CD4-positive, alpha-beta T cell (primary cell): ENCODE data around the gene DCP2. TPM values are rescaled to one million over a fixed set of nuclear protein-coding genes. Genes with fewer than 3 reads are reported as not detected.
A peak's percentile ranks its signal among the peaks of the same experiment; 100 is the strongest.

ENCODE experiments used
- ATAC-seq: fragments of 200-7000 bp; cut with Tn5 transposase; one replicate; pipeline ENCODE4 v1.10.0; 2022; ENCODE audit warnings: mild to moderate bottlenecking; ENCODE audit not compliant: poor library complexity
- CTCF ChIA-PET: fragments of 350-600 bp; sonication (Branson Sonifier 250); formaldehyde crosslinking; loops from one replicate; lab custom pipeline; 2021; ENCODE audit warnings: antibody characterized with exemption, inconsistent platforms; lab: Charles Lee
- POLR2A ChIA-PET: fragments of 350-600 bp; sonication (Branson Sonifier 250); formaldehyde crosslinking; loops from one replicate; lab custom pipeline; 2021; ENCODE audit warnings: antibody characterized with exemption, inconsistent platforms; lab: Charles Lee
- DNase-seq, 14 experiments: peaks; one replicate each; pipeline ENCODE4 v3.0.0-alpha.2; 2013 to 2020; ENCODE audit warnings: mixed read lengths in 2 of 14
- H3K27ac ChIP-seq, 2 donors: one replicate each; pipeline versions ENCODE4 v1.5.1 to v1.7.0; 2013; ENCODE audit warnings: low read length in 2 of 2, low read depth in 1 of 2, mild to moderate bottlenecking in 1 of 2
- H3K27me3 ChIP-seq, 2 experiments: 1 replicate in 1 of 2; 2 replicates in 1 of 2; pipeline versions ENCODE4 v1.6.1 to v1.7.0; 2013; ENCODE audit warnings: low read length in 2 of 2, control low read depth in 1 of 2, mild to moderate bottlenecking in 1 of 2, moderate library complexity in 1 of 2; ENCODE audit not compliant: insufficient read depth in 2 of 2, control insufficient read depth in 1 of 2
- H3K36me3 ChIP-seq: one replicate; pipeline ENCODE4 v1.6.1; 2013; ENCODE audit warnings: low read length, control low read depth; ENCODE audit not compliant: insufficient read depth
- H3K4me1 ChIP-seq: one replicate; pipeline ENCODE4 v1.6.1; 2013; ENCODE audit warnings: low read length, control low read depth; ENCODE audit not compliant: insufficient read depth
- H3K4me3 ChIP-seq: one replicate; pipeline ENCODE4 v1.5.1; 2013; ENCODE audit warnings: mild to moderate bottlenecking, low read length, moderate library complexity
- H3K9me3 ChIP-seq, 2 experiments: 1 replicate in 1 of 2; 2 replicates in 1 of 2; pipeline versions ENCODE4 v1.6.1 to v1.7.0; 2013; ENCODE audit warnings: low read length in 2 of 2, mild to moderate bottlenecking in 2 of 2, control low read depth in 1 of 2, moderate library complexity in 1 of 2; ENCODE audit not compliant: control insufficient read depth in 1 of 2, insufficient read depth in 1 of 2
- H3K27ac Mint-ChIP-seq: one replicate; pipeline ENCODE4 v1.8.0; 2020; ENCODE audit warnings: mixed read lengths
- H3K27me3 Mint-ChIP-seq: one replicate; pipeline ENCODE4 v1.8.0; 2021; ENCODE audit warnings: mixed read lengths
- H3K36me3 Mint-ChIP-seq: one replicate; pipeline ENCODE4 v1.8.0; 2021; ENCODE audit warnings: low read depth, mixed read lengths
- H3K4me1 Mint-ChIP-seq: one replicate; pipeline ENCODE4 v1.8.0; 2021; ENCODE audit warnings: low read depth, mixed read lengths
- H3K4me3 Mint-ChIP-seq: one replicate; pipeline ENCODE4 v1.8.0; 2020; ENCODE audit warnings: mild to moderate bottlenecking, mixed read lengths
- H3K9me3 Mint-ChIP-seq: one replicate; pipeline ENCODE4 v1.8.0; 2020; ENCODE audit warnings: mixed read lengths
- intact Hi-C, 2 experiments: fragments of 100-400 bp; cut with DNase I in 1 of 2; cut with micrococcal nuclease in 1 of 2; formaldehyde crosslinking; loops; one replicate each; pipeline versions ENCODE4 v1.15.1 to v1.9.0; 2023 to 2025; cut with DNase I, micrococcal nuclease
- total RNA-seq, 174 experiments: library from RNA in 2 of 174; stranded (reverse) in 2 of 174; gene quantifications; one replicate each; pipeline ENCODE4 v1.2.3 and lab custom pipeline; 2021 to 2026
- TF ChIP-seq, protein P1 (sequence below): fragments of 200-600 bp; IDR thresholded peaks from one replicate; pipeline ENCODE4 v1.8.0; 2022; ENCODE audit warnings: antibody characterized with exemption, mild to moderate bottlenecking

Gene DCP2
- total RNA-seq, 2 experiments from 2014 or later, result 86.3 to 87.1 TPM

DNA sequence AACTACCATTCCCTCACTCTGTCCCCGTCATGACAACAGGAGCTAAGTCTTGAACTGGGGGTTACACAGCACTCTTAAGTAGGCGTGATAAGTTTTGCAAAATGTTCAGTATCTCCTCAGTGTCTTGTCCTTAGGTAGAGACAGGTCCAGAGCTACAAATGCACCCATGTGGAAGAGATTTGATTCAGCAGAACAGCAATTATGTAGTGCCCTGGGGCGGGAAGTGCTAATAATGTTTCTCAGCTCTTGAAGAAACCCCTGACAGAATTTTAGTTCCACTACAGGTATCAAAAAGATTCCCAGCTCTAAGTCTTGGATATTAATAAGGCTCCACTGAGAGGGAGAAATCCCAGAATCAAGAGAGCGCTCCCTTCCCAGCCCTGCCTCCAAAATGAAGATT lies 49.6 kb downstream of the DCP2 start:
- Mint-ChIP-seq H3K9me3 (no peaks in the 10 kb centered on the region), H3K4me3 (no peak overlapping the region), H3K36me3 (peaks cover 60% of the 10 kb centered on the region), H3K4me1 (peaks cover 41% of the 10 kb centered on the region), H3K27me3 (no peaks in the 10 kb centered on the region), H3K27ac (peak overlapping the region; percentile 54)
- ChIA-PET CTCF (interaction anchor here (1.4 kb wide), 1 partner anchor 30 kb away, joined by 4 read pairs; no protein-coding TSS in a partner anchor), POLR2A (no interaction called here)
- DNase-seq (no peak), ATAC-seq (no peak)
- H3K4me1 ChIP-seq, result peaks cover 9% of the 10 kb centered on the region
- H3K27me3 ChIP-seq, result no peaks in the 10 kb centered on the region
- TF ChIP-seq, protein P1, sequence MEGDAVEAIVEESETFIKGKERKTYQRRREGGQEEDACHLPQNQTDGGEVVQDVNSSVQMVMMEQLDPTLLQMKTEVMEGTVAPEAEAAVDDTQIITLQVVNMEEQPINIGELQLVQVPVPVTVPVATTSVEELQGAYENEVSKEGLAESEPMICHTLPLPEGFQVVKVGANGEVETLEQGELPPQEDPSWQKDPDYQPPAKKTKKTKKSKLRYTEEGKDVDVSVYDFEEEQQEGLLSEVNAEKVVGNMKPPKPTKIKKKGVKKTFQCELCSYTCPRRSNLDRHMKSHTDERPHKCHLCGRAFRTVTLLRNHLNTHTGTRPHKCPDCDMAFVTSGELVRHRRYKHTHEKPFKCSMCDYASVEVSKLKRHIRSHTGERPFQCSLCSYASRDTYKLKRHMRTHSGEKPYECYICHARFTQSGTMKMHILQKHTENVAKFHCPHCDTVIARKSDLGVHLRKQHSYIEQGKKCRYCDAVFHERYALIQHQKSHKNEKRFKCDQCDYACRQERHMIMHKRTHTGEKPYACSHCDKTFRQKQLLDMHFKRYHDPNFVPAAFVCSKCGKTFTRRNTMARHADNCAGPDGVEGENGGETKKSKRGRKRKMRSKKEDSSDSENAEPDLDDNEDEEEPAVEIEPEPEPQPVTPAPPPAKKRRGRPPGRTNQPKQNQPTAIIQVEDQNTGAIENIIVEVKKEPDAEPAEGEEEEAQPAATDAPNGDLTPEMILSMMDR, result no peak
- H3K36me3 ChIP-seq, result peaks cover 20% of the 10 kb centered on the region
- intact Hi-C loops, result loop anchor here in 1 of 2 experiments (10.0 kb wide), 2 partner anchors 269 to 489 kb away; partner anchors contain the start of gene YTHDC2
- H3K4me3 ChIP-seq, result no peak overlapping the region
- H3K9me3 ChIP-seq, result no peaks in the 10 kb centered on the region
- H3K27ac ChIP-seq, result no peak overlapping the region

DNA sequence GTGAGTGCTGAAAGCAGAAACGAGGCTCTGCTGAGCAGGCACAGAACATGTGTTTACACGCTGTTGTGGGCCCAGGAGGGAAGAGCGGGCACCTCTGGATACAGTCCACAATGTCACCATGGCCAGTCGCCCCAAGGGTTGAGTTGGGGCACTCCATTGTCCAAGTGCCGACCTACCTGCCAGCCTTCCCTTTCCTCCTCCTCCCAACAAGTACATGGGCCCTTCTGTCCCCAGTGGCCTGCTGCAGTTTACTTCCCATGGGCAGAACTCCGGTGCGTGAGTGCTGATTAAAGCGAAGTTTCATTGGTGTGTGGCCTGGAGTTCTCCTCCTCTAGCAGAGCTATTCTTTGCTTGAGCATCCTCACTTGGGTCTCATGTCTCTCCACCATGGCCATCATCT lies 50.4 kb downstream of the DCP2 start:
- Mint-ChIP-seq H3K9me3 (no peaks in the 10 kb centered on the region), H3K36me3 (peaks cover 54% of the 10 kb centered on the region), H3K27ac (peak overlapping the region; percentile 34), H3K4me1 (peaks cover 33% of the 10 kb centered on the region), H3K4me3 (no peak overlapping the region), H3K27me3 (no peaks in the 10 kb centered on the region)
- Histone ChIP-seq H3K36me3 (peaks cover 20% of the 10 kb centered on the region), H3K27ac (no peak overlapping the region), H3K9me3 (no peaks in the 10 kb centered on the region), H3K4me1 (peaks cover 9% of the 10 kb centered on the region), H3K4me3 (no peak overlapping the region), H3K27me3 (no peaks in the 10 kb centered on the region)
- ChIA-PET POLR2A (no interaction called here), CTCF (no interaction called here)
- TF ChIP-seq, protein P1, result no peak
- intact Hi-C loops, result loop anchor here in 1 of 2 experiments (10.0 kb wide), 2 partner anchors 268 to 488 kb away; partner anchors contain the start of gene YTHDC2
- no peak for DNase-seq
- no peak for ATAC-seq

DNA sequence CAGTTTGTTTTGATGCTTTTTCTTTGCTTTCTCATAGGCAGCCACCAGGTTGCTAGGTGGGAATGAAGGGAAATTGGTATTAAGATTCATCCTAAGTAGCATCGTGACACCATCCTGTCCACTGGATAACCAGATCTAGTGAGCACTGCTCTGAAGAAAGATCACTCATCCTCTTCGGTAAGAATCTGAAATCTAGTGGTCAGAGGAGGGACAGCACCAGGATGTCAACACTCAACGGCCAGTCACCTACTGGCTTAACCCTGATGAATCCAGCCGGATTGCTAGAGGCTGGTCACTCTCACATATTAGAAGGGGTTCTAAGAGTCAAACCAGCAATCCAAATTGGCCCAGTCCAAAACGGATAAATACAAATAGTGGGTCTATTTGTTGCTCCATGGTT lies 50.8 kb downstream of the DCP2 start:
- Mint-ChIP-seq H3K4me3 (no peak overlapping the region), H3K27me3 (no peaks in the 10 kb centered on the region), H3K27ac (peak overlapping the region; percentile 34), H3K4me1 (peaks cover 29% of the 10 kb centered on the region), H3K36me3 (peaks cover 53% of the 10 kb centered on the region), H3K9me3 (no peaks in the 10 kb centered on the region)
- H3K4me3 ChIP-seq, result no peak overlapping the region
- TF ChIP-seq, protein P1, result no peak
- peaks cover 20% of the 10 kb centered on the region for H3K36me3 ChIP-seq
- H3K27ac ChIP-seq, result no peak overlapping the region
- no peaks in the 10 kb centered on the region for H3K9me3 ChIP-seq
- ATAC-seq (no peak), DNase-seq (no peak)
- intact Hi-C loops, result loop anchor here in 1 of 2 experiments (10.0 kb wide), 2 partner anchors 267 to 487 kb away; partner anchors contain the start of gene YTHDC2
- ChIA-PET POLR2A (no interaction called here), CTCF (no interaction called here)
- no peaks in the 10 kb centered on the region for H3K27me3 ChIP-seq
- peaks cover 9% of the 10 kb centered on the region for H3K4me1 ChIP-seq
